Endothelial cell of umbilical vein (primary cell): ENCODE measurements around the gene PGR. TPM values are rescaled to one million over a fixed set of nuclear protein-coding genes. Genes with fewer than 3 reads are reported as not detected.

Experiments
- BruUV-seq: library from RNA; stranded (reverse); fragments of 400-500 nt; replicated peaks from 2 replicates; lab custom pipeline; 2021; lab: Mats Ljungman, UMichigan
- CTCF ChIA-PET: fragments of 300-600, 350-600 bp; sonication (Branson Sonifier 250); formaldehyde crosslinking; loops from one replicate; lab custom pipeline; 2021; ENCODE audit warnings: antibody characterized with exemption, inconsistent platforms; lab: Charles Lee
- POLR2A ChIA-PET: fragments of 300-600, 350-600 bp; sonication (Branson Sonifier 250); formaldehyde crosslinking; loops from one replicate; lab custom pipeline; 2021; ENCODE audit warnings: antibody characterized with exemption, inconsistent platforms; lab: Charles Lee
- DNase-seq: peaks from one replicate; pipeline ENCODE4 v3.0.0-alpha.2; 2011; ENCODE audit warnings: low read depth, low spot score
- FAIRE-seq: peaks from 2 replicates; lab custom pipeline; 2011; peaks lifted over from hg19 to GRCh38; lab: Jason Lieb, UNC
- H2AFZ ChIP-seq: 2 replicates; pipeline ENCODE4 v1.6.0; 2012; ENCODE audit warnings: low read depth, low read length, control low read depth, inconsistent platforms
- H3K27ac ChIP-seq: 2 replicates; pipeline ENCODE4 v1.5.1; 2011; ENCODE audit warnings: low read depth, mild to moderate bottlenecking, control low read depth, low read length, moderate library complexity; ENCODE audit not compliant: insufficient read depth
- H3K27me3 ChIP-seq, 2 experiments: 2 replicates each; pipeline versions ENCODE4 v1.6.0 to v1.6.1; 2011; ENCODE audit warnings: low read length in 2 of 2, mixed read lengths in 1 of 2; ENCODE audit not compliant: control insufficient read depth in 2 of 2, insufficient read depth in 2 of 2
- H3K36me3 ChIP-seq, 2 experiments: 2 replicates in 1 of 2; 3 replicates in 1 of 2; pipeline ENCODE4 v1.5.1; 2011; ENCODE audit warnings: low read length in 2 of 2, mild to moderate bottlenecking in 1 of 2, moderate library complexity in 1 of 2; ENCODE audit not compliant: control insufficient read depth in 2 of 2, insufficient read depth in 2 of 2; ENCODE audit errors: extremely low read depth in 1 of 2
- H3K4me1 ChIP-seq: 3 replicates; pipeline ENCODE4 v1.5.1; 2011; ENCODE audit warnings: mild to moderate bottlenecking, low read length; ENCODE audit not compliant: control insufficient read depth, insufficient read depth; ENCODE audit errors: extremely low read depth
- H3K4me2 ChIP-seq: 2 replicates; pipeline ENCODE4 v1.6.1; 2011; ENCODE audit warnings: low read length, control low read depth, mixed read lengths; ENCODE audit not compliant: insufficient read depth
- H3K4me3 ChIP-seq, 3 experiments: fragments of 200-600 bp in 1 of 3; sonication (generic), shearing (Covaris generic) in 1 of 3; replicated peaks in 1 of 3; 2 replicates each; pipeline ENCODE4 v1.5.1; 2011 to 2016; ENCODE audit warnings: control low read depth in 3 of 3, low read length in 3 of 3, mild to moderate bottlenecking in 2 of 3, inconsistent platforms in 1 of 3, low read depth in 1 of 3, moderate library complexity in 1 of 3; ENCODE audit not compliant: insufficient read depth in 1 of 3
- H3K79me2 ChIP-seq: 2 replicates; pipeline ENCODE4 v1.6.0; 2012; ENCODE audit warnings: low read length, inconsistent platforms; ENCODE audit not compliant: control insufficient read depth, insufficient read depth
- H3K9ac ChIP-seq: replicated peaks from 2 replicates; pipeline ENCODE3; 2011; ENCODE audit warnings: low read length, control low read depth; ENCODE audit not compliant: insufficient read depth; ENCODE audit errors: extremely low read depth
- H3K9me1 ChIP-seq: replicated peaks from 3 replicates; pipeline ENCODE4 v1.6.0; 2011; ENCODE audit warnings: mild to moderate bottlenecking, low read length; ENCODE audit not compliant: control insufficient read depth, insufficient read depth; ENCODE audit errors: extremely low read depth
- H3K9me3 ChIP-seq: replicated peaks from 2 replicates; pipeline ENCODE4 v1.5.1; 2012; ENCODE audit warnings: low read length, inconsistent platforms; ENCODE audit not compliant: control insufficient read depth, insufficient read depth
- H4K20me1 ChIP-seq: replicated peaks from 2 replicates; pipeline ENCODE3; 2011; ENCODE audit warnings: mild to moderate bottlenecking, low read length; ENCODE audit not compliant: control insufficient read depth, insufficient read depth; ENCODE audit errors: extremely low read depth
- CTCF ChIP-seq, 2 donors: IDR thresholded peaks; 1 replicate in 1 of 2; 2 replicates in 1 of 2; pipeline ENCODE4 v1.5.1; 2011; ENCODE audit warnings: low read length in 2 of 2, mild to moderate bottlenecking in 2 of 2, moderate library complexity in 2 of 2, control low read depth in 1 of 2, inconsistent platforms in 1 of 2, low read depth in 1 of 2; ENCODE audit not compliant: insufficient read depth in 1 of 2; ENCODE audit errors: extremely low read depth in 1 of 2
- EZH2 ChIP-seq: IDR thresholded peaks from 2 replicates; pipeline ENCODE4 v1.6.1; 2012; ENCODE audit warnings: borderline replicate concordance, low read depth, mild to moderate bottlenecking, moderate library complexity, low read length, inconsistent platforms; ENCODE audit not compliant: severe bottlenecking
- FOS ChIP-seq: IDR thresholded peaks from 2 replicates; pipeline ENCODE4 v1.6.1; 2011; ENCODE audit warnings: mild to moderate bottlenecking, low read length, moderate library complexity, borderline replicate concordance; ENCODE audit not compliant: insufficient read depth
- GATA2 ChIP-seq: IDR thresholded peaks from 2 replicates; pipeline ENCODE4 v1.7.0; 2011; ENCODE audit warnings: low read depth, mild to moderate bottlenecking, moderate library complexity, mixed read lengths, low read length; ENCODE audit not compliant: insufficient read length, insufficient read depth
- JUN ChIP-seq: IDR thresholded peaks from 2 replicates; pipeline ENCODE4 v1.6.1; 2011; ENCODE audit warnings: borderline replicate concordance, low read depth; ENCODE audit not compliant: insufficient read length, insufficient read depth
- MAX ChIP-seq: IDR thresholded peaks from 2 replicates; pipeline ENCODE4 v1.6.1; 2011; ENCODE audit not compliant: insufficient read depth, insufficient read length
- MYC ChIP-seq: IDR thresholded peaks from one replicate; pipeline ENCODE4 v1.6.1; 2011; ENCODE audit warnings: mild to moderate bottlenecking, low read depth, low read length
- POLR2A ChIP-seq: IDR thresholded peaks from 2 replicates; pipeline ENCODE4 v1.6.1; 2012; ENCODE audit warnings: low read depth, mild to moderate bottlenecking, control low read depth, low read length
- POLR2AphosphoS5 ChIP-seq: IDR thresholded peaks from 2 replicates; pipeline ENCODE4 v1.6.1; 2012; ENCODE audit warnings: low read depth, mild to moderate bottlenecking, control low read depth, low read length, moderate library complexity; ENCODE audit not compliant: insufficient read depth
- dilution Hi-C: fragments of 300-500 bp; cut with MboI; formaldehyde crosslinking; loops from one replicate; pipeline ENCODE4 v1.15.0; 2019; ENCODE audit warnings: low sequenced_read_pairs; ENCODE audit not compliant: extremely low pct_ligation_motif_present
- intact Hi-C: fragments of 100-400 bp; cut with micrococcal nuclease; formaldehyde crosslinking; loops from one replicate; pipeline ENCODE4 v1.10.0; 2022
- polyA plus RNA-seq, 4 experiments: library from polyadenylated mRNA; depleted of rRNA in 3 of 4; stranded (reverse) in 3 of 4; unstranded in 1 of 4; fragments of >200 nt; gene quantifications; 2 replicates each; pipeline versions ENCODE4 v1.2.1 to v1.2.3, GENCODE V29; 2011 to 2012; ENCODE audit warnings: missing spikeins in 1 of 4
- total RNA-seq: library from RNA; stranded (reverse); gene quantifications from 2 replicates; pipeline ENCODE4 v1.2.3, GENCODE V29; 2021

PGR gene
- total and polyA plus RNA-seq, 2 donors (not counting 3 experiments of a cell fraction or from before 2014, with no cell fraction given): not detected

- Histone ChIP-seq H3K4me3 (no peak overlapping the region), H3K4me2 (no peak overlapping the region), H3K9me1 (no peaks in the 10 kb centered on the region), H3K36me3 (no peaks in the 10 kb centered on the region), H3K27me3 (no peaks in the 10 kb centered on the region), H3K9me3 (no peaks in the 10 kb centered on the region), H3K27ac (no peak overlapping the region), H3K9ac (no peak overlapping the region), H2AFZ (no peak overlapping the region), H4K20me1 (no peaks in the 10 kb centered on the region), H3K4me1 (no peaks in the 10 kb centered on the region), H3K79me2 (no peaks in the 10 kb centered on the region)
- ChIA-PET POLR2A (no interaction called here), CTCF (no interaction called here)
- intact Hi-C loops: no loop called here
- BruUV-seq: no TSS peak
- DNase-seq: no peak
- no peak for FAIRE-seq
- no peak for TF ChIP-seq CTCF (IDR thresholded peaks at IDR 0.05; ENCODE audit: extremely low read depth in 1 of 2, insufficient read depth in 1 of 2, low read depth in 1 of 2, low read length in 2 of 2)
- TF ChIP-seq EZH2: no peak
- TF ChIP-seq GATA2: no peak
- no peak for TF ChIP-seq POLR2AphosphoS5
- TF ChIP-seq POLR2A: no peak
- TF ChIP-seq MAX: no peak
- no peak for TF ChIP-seq JUN
- TF ChIP-seq FOS: no peak
- no peak for TF ChIP-seq MYC
- dilution Hi-C loops: no loop called here
Measured at GRCh38 chr11:101061606-101062005, 68.0 kb downstream of the PGR start.
